Activated CD8-positive, alpha-beta T cell treated with anti-CD3 and anti-CD28 coated beads for 36 hours (primary cell): Measurements from ENCODE around the gene KLHL35. TPM values are rescaled to one million over a fixed set of nuclear protein-coding genes. Genes with fewer than 3 reads are reported as not detected.

Experiments used
- ATAC-seq: fragments of 200-7000 bp; cut with Tn5 transposase; one replicate; pipeline ENCODE4 v1.10.0; 2021; ENCODE audit warnings: mild to moderate bottlenecking, moderate library complexity
- CTCF ChIA-PET: fragments of 350-600 bp; sonication (Branson Sonifier 250); formaldehyde crosslinking; loops from one replicate; lab custom pipeline; 2021; ENCODE audit warnings: antibody characterized with exemption; lab: Charles Lee
- POLR2A ChIA-PET: fragments of 350-600 bp; sonication (Branson Sonifier 250); formaldehyde crosslinking; loops from one replicate; lab custom pipeline; 2021; ENCODE audit warnings: antibody characterized with exemption; lab: Charles Lee
- DNase-seq: peaks from one replicate; pipeline ENCODE4 v3.0.0-alpha.2; 2020
- H3K27ac Mint-ChIP-seq: one replicate; pipeline ENCODE4 v1.8.0; 2021; ENCODE audit warnings: mild to moderate bottlenecking, mixed read lengths
- H3K27me3 Mint-ChIP-seq: one replicate; pipeline ENCODE4 v1.8.0; 2021; ENCODE audit warnings: mixed read lengths
- H3K36me3 Mint-ChIP-seq: one replicate; pipeline ENCODE4 v1.8.0; 2021; ENCODE audit warnings: low read depth, mixed read lengths
- H3K4me1 Mint-ChIP-seq: one replicate; pipeline ENCODE4 v1.8.0; 2021; ENCODE audit warnings: low read depth, mixed read lengths
- H3K4me3 Mint-ChIP-seq: one replicate; pipeline ENCODE4 v1.8.0; 2021; ENCODE audit warnings: mild to moderate bottlenecking, moderate library complexity, mixed read lengths
- H3K9me3 Mint-ChIP-seq: one replicate; pipeline ENCODE4 v1.8.0; 2021; ENCODE audit warnings: mixed read lengths
- CTCF ChIP-seq: fragments of 200-600 bp; IDR thresholded peaks from one replicate; pipeline ENCODE4 v1.8.0; 2022; ENCODE audit warnings: antibody characterized with exemption, mild to moderate bottlenecking
- intact Hi-C: fragments of 100-400 bp; cut with micrococcal nuclease; formaldehyde crosslinking; loops from one replicate; pipeline ENCODE4 v1.10.0; 2022
- total RNA-seq, 2 experiments: library from RNA; stranded (reverse); gene quantifications; one replicate each; pipeline ENCODE4 v1.2.3, GENCODE V29; 2021

KLHL35 gene
- total RNA-seq, 2 experiments from 2014 or later: 0.16 to 0.77 TPM

DNA sequence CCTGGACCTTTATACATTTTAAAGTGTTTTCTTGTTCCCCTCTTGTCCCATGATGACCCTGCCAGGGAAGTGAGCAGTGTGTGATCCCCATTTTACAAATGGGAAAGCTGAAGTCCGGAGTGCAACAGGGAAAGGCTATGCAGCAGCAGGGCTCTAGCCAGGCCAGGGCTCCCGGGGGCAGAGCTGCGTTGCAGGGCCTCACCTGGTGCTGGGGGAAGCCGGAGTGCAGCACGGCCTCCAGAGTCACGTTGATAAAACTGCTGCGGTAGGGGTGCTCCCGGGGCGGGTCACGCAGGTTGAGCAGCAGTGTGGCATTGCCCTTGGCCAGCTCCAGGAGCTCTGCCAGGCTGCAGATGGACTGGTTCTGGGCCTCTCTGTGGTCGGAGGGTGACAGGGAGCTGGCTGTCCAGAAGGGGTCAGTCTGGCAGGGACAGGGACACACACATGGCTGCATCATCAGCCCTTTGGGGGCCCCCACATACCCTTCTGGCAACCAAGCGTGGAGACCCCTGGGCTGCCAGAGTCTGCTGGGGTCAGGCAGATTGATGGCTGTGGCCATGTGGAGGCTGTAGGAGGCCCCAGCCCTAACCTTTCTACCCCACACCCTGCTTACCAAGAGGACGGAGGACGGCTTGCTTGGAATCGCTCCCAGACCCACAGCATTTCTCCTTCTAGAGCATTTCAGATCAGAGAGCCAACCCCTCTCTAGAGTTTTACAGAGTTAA lies 9.3 kb upstream of the KLHL35 start:
- intact Hi-C loops: no loop called here
- no peaks in the 10 kb centered on the region for H3K27me3 Mint-ChIP-seq
- DNase-seq (no peak), ATAC-seq (no peak)
- ChIA-PET CTCF (interaction anchor here (1.0 to 5.7 kb wide), 3 partner anchors 9 to 89 kb away, joined by 3 to 130 read pairs (median 10); no protein-coding TSS in a partner anchor), POLR2A (interaction anchor here (0.6 to 1.7 kb wide), 2 partner anchors 8 to 42 kb away, joined by 3 read pairs; no protein-coding TSS in a partner anchor)
- H3K36me3 Mint-ChIP-seq: no peaks in the 10 kb centered on the region
- no peak overlapping the region for H3K4me3 Mint-ChIP-seq
- no peak overlapping the region for H3K27ac Mint-ChIP-seq
- H3K9me3 Mint-ChIP-seq: no peaks in the 10 kb centered on the region
- no peak for TF ChIP-seq CTCF
- no peaks in the 10 kb centered on the region for H3K4me1 Mint-ChIP-seq

- no peak for TF ChIP-seq CTCF
- POLR2A ChIA-PET: interaction anchor here (0.6 to 1.7 kb wide), 3 partner anchors 9 to 41 kb away, joined by 3 to 6 read pairs (median 3); no protein-coding TSS in a partner anchor
- CTCF ChIA-PET: interaction anchor here (2.4 to 5.7 kb wide), 2 partner anchors 10 to 89 kb away, joined by 10 to 130 read pairs; no protein-coding TSS in a partner anchor
- DNase-seq (no peak), ATAC-seq (no peak)
- H3K36me3 Mint-ChIP-seq: no peaks in the 10 kb centered on the region
- no peak overlapping the region for H3K4me3 Mint-ChIP-seq
- no peak overlapping the region for H3K27ac Mint-ChIP-seq
- H3K27me3 Mint-ChIP-seq: no peaks in the 10 kb centered on the region
- intact Hi-C loops: no loop called here
- H3K9me3 Mint-ChIP-seq: no peaks in the 10 kb centered on the region
- no peaks in the 10 kb centered on the region for H3K4me1 Mint-ChIP-seq
These were observed 8.8 kb upstream of the KLHL35 start for GRCh38 chr11:75441804-75442132.

DNA sequence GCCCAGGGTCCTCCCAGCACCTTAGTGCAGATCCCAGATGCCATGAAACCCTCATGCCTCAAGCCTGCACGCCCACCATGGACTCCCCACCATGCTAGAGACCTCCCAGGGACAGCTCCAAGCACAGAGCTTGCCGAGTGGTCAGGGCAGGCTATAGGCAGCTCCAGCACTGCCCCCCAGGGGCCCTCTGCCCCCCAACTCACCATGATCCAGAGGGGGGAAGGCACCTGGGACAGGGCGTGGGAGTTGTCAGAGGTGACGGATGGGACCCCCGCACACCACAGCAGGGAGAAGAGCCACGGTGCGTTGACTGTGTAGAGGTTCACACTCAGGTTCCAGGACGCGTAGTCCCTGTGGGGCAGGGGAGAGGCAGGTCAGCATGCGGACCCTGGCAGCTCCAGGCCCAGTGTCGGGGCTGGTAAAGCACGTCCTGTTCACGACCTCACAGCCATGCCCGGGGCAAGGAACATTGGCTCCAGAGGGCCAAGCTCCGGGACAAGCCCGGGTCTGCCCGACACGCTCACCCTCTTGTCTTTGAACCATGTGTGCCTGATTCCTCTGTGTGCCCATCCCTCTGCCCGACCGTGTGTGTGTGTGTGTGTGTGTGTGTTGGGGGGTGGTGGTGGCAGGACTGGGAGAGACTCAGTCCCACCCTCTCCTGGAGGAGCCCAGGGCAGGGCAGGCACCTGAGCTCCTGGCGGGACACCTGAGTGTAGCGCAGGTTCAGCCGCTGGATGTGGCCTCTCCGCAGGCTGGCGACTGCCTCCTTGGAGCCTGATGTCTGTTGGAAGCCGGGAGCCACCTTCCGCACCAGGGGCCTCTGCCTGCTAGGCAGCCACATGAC lies 8.2 kb upstream of the KLHL35 start:
- Mint-ChIP-seq H3K4me3 (no peak overlapping the region), H3K27me3 (no peaks in the 10 kb centered on the region), H3K27ac (no peak overlapping the region), H3K36me3 (no peaks in the 10 kb centered on the region), H3K9me3 (no peaks in the 10 kb centered on the region), H3K4me1 (no peaks in the 10 kb centered on the region)
- no peak for TF ChIP-seq CTCF
- ATAC-seq (no peak), DNase-seq (no peak)
- intact Hi-C loops: no loop called here
- POLR2A ChIA-PET: interaction anchor here (1.4 kb wide), 1 partner anchor 11 kb away, joined by 6 read pairs; no protein-coding TSS in a partner anchor
- CTCF ChIA-PET: interaction anchor here (0.7 to 2.4 kb wide), 3 partner anchors 10 to 89 kb away, joined by 3 to 10 read pairs (median 3); partner anchors contain the start of gene GDPD5

- Mint-ChIP-seq H3K27ac (no peak overlapping the region), H3K9me3 (no peaks in the 10 kb centered on the region), H3K4me1 (no peaks in the 10 kb centered on the region), H3K4me3 (no peak overlapping the region), H3K27me3 (no peaks in the 10 kb centered on the region), H3K36me3 (no peaks in the 10 kb centered on the region)
- ATAC-seq (no peak), DNase-seq (no peak)
- intact Hi-C loops: no loop called here
- ChIA-PET POLR2A (no interaction called here), CTCF (interaction anchor here (0.9 to 2.4 kb wide), 3 partner anchors 12 to 86 kb away, joined by 3 to 10 read pairs (median 3); partner anchors contain the start of gene GDPD5)
- no peak for TF ChIP-seq CTCF
These were observed 6.6 kb upstream of the KLHL35 start for GRCh38 chr11:75439495-75440120.
